Muscle layer of colon (tissue), 2 donors: ENCODE results near the gene GOLGA1.

ENCODE experiments used
- H3K27ac ChIP-seq: one replicate; pipeline ENCODE4 v1.7.0; 2013; ENCODE audit warnings: low read depth, mild to moderate bottlenecking, low read length, moderate library complexity
- H3K27me3 ChIP-seq, 2 donors: one replicate each; pipeline ENCODE4 v1.7.0; 2013; ENCODE audit warnings: low read length in 2 of 2, mild to moderate bottlenecking in 2 of 2; ENCODE audit not compliant: insufficient read depth in 2 of 2, control insufficient read depth in 1 of 2
- H3K36me3 ChIP-seq: one replicate; pipeline ENCODE4 v1.7.0; 2013; ENCODE audit warnings: mild to moderate bottlenecking, low read length; ENCODE audit not compliant: insufficient read depth
- H3K4me1 ChIP-seq: one replicate; pipeline ENCODE4 v1.7.0; 2013; ENCODE audit warnings: mild to moderate bottlenecking, low read length; ENCODE audit not compliant: insufficient read depth
- H3K4me3 ChIP-seq, 2 donors: one replicate each; pipeline ENCODE4 v1.7.0; 2013; ENCODE audit warnings: low read length in 2 of 2, low read depth in 1 of 2, mild to moderate bottlenecking in 1 of 2, moderate library complexity in 1 of 2
- H3K9ac ChIP-seq: one replicate; pipeline ENCODE4 v1.7.0; 2013; ENCODE audit warnings: low read length
- H3K9me3 ChIP-seq: one replicate; pipeline ENCODE4 v1.7.0; 2013; ENCODE audit warnings: mild to moderate bottlenecking, low read length
- donor health status: abdominal sarcoma.
- donor health status: Adenocarcinoma of cecum.

GOLGA1 gene

DNA sequence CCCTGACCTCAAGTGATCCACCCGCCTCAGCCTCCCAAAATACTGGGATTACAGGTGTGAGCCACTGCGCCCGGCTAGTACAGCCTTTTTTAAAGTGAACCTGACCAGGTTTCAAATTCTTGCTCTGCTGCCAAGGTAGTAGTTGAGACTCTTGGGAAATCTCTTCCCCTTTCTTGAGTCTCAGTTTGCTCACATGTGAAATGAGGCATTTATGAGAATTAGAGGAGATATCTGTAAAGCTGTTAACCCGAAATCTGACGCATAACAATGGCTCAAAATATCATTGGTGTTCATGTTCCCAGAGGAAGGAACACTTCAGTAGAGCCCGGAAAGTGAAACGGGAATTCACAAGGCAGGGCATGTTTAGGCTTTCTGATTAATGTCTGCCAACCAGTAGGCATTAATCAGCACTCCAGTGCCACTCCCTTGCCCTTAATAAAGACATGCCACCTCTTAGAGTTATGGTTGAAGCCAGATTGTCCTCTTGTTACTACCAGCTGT lies 77.5 kb downstream of the GOLGA1 start:
- Histone ChIP-seq H3K4me1 (peaks cover 22% of the 10 kb centered on the region), H3K27ac (no peak overlapping the region), H3K27me3 (no peaks in the 10 kb centered on the region), H3K36me3 (peaks cover 20% of the 10 kb centered on the region), H3K9me3 (no peaks in the 10 kb centered on the region), H3K9ac (no peak overlapping the region), H3K4me3 (no peak overlapping the region)

DNA sequence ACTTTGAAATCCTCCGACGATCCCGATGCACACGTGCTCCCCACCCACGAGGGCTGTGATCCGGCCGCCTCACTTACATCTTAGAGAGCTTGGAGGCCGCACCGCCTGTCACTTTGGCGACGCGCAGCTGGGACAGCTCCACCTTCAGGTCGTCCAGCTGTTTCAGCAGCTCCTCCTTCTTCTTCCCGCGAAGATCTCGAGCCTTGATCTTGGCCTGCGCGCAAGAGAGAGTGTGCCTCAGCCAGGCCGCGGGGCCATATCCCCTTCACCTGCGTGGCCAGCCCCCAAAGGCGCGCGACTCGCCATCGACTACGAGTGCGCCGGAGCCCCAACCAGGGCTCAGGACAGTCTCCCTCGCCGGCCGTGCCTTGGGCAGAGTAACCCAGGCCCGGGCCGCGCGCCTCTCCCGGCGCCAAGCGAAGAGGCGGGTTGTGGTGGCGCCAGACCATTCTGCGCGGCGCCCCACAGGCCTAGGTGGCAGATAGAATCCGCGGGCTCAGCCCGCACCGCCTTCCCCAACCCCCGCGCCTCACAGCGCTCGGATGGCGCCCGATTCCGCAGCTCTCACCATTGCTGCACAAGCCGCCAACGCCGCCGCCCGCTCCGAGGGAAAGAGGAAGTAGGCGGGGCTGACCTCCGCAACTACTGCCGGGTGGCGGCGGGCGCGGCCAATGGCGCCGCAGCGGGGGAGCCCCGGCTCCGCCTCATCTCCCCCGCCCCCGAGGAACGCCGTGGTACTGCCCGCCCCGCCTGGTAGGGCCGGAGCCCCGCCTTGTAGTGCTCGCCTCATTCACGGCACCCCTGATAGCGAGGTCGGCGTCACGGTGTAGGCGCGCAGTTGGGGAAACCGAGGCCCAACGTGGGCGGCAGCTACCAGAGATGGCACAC lies 79.3 kb downstream of the GOLGA1 start, which contains the start of the genes ARPC5L and RPL35:
Gene ARPC5L, plus strand, starts transcription at position 789 of the 888 bp plus-strand sequence. CDS start 7,161 bp downstream, outside the sequence.
Gene RPL35, minus strand, starts transcription at position 616 of the 888 bp plus-strand sequence. Its CDS starts 45 bp downstream, at position 571.
- peak within 1 kb of the TSS; percentile 86 for H3K9ac ChIP-seq
- no peaks in the 10 kb centered on the region for H3K27me3 ChIP-seq
- H3K4me1 ChIP-seq: peaks cover 15% of the 10 kb centered on the region
- H3K36me3 ChIP-seq: peaks cover 37% of the 10 kb centered on the region
- peak within 1 kb of the TSS; percentile 84 to 93 for H3K4me3 ChIP-seq
- peak within 1 kb of the TSS; percentile 74 for H3K27ac ChIP-seq
- H3K9me3 ChIP-seq: no peaks in the 10 kb centered on the region

DNA sequence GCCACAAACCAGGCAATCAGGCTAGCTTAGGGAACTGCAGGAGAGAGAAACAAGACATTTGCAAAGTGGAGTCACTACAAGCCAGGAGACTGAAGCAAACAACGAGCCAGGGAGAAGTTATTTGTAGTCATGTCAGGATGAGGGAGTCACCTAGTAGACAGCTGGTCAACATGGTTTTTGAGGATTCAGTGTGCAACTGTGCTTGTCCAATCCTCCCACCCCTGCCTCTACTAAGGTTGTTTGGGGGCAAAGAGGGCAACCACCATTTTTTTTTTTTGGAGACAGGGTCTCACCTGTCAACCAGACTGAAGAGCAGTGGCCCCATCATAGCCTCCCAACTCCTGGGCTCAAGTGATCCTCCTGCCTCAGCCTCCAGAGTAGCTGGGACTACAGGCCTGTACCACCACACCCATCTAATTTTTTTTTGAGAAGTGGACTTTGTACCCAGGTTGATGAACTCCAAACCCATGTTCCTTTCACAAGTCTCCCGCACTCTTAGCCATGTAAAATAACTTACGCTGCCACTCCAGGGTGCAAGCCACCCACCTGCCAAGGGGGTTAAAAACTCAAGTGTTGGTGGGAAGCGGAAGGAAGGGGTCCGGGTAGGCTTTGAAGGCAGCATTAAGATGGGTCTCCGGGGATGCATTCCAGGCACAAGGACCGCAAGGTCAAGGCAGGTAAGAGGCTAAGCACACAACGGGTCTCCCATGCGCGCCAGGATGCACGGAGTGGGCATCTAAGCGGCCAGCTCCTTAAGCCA lies 80.1 kb downstream of the GOLGA1 start:
- no peaks in the 10 kb centered on the region for H3K27me3 ChIP-seq
- H3K36me3 ChIP-seq: peaks cover 37% of the 10 kb centered on the region
- H3K9me3 ChIP-seq: no peaks in the 10 kb centered on the region
- peak overlapping the region; percentile 84 to 93 for H3K4me3 ChIP-seq
- peak overlapping the region; percentile 74 for H3K27ac ChIP-seq
- H3K9ac ChIP-seq: peak overlapping the region; percentile 18
- H3K4me1 ChIP-seq: peaks cover 15% of the 10 kb centered on the region

DNA sequence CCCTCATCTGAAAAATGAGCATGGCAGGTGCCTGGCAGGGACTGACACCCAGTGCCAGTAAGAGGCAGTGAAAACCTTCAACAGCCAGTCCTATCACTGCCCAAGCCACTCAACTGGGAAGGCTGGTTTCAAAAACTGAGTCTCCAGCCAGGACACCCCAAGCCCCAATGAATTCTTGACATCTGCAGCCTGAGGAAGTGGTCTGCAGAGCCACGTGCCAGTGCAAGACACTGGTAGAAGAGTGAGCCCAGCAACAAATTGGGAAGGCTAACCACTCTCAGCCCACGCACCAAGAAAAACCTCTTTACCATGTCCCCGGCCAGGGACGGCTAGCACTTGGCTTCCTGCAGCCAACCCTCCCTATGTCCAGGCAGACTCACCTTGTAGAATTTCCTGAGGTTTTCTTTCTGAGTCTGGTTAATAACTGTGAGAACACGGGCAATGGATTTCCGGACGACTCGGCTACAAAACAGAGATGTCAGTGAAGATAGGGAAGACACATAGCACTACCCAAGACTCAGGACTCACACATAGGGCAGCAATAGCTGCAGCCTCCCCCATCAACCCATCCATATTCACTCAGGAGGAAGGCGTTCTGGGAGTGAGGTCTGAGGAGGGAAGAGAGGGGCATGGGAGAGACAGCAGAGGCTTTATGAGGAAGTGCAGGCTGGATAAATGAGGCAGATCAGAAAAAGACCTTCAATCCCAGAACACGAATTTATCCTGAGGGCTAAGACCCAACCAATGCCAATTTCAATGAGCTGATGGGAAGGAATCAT lies 80.9 kb downstream of the GOLGA1 start:
- Histone ChIP-seq H3K27me3 (no peaks in the 10 kb centered on the region), H3K4me1 (peaks cover 15% of the 10 kb centered on the region), H3K36me3 (peaks cover 37% of the 10 kb centered on the region), H3K27ac (peak overlapping the region; percentile 17), H3K9ac (peak overlapping the region; percentile 18), H3K4me3 (no peak overlapping the region), H3K9me3 (no peaks in the 10 kb centered on the region)

DNA sequence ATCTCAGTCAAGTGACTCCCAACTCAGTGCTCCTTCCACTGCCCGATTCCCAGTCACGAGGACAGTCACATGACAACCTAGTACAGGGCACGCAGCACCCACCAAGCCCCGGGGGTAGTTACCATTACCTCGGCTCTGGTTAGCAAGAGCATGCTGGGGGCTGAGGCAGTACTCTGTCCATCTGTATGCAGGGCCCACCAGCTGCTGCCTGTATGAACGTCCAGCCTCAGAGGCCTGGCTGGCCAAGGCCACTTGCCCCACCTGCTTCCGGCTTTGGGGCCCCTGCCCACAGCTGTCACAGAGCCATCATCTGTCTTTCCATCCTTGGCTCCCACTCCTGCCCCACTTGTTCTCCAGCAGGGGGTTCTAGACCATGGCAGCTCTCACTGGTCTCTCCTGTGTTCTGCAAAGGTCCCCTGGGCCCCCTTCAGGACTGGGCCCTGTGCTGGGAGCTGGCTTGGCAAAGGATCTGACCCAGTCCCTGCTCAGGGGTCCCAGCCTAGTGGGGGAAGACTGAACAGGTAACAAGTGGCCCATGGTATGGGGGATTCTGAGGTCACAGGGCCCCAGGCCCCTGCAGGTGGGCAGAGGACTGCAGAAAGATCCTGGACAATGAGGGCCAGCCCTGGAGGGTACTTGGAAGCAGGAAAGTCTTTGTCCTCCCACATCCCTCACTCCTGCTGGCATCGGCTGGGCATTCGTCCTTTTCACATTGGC lies 82.4 kb downstream of the GOLGA1 start:
- Histone ChIP-seq H3K4me1 (peaks cover 18% of the 10 kb centered on the region), H3K9ac (peak overlapping the region; percentile 13), H3K27me3 (no peaks in the 10 kb centered on the region), H3K9me3 (no peaks in the 10 kb centered on the region), H3K36me3 (peaks cover 37% of the 10 kb centered on the region), H3K4me3 (no peak overlapping the region), H3K27ac (no peak overlapping the region)

DNA sequence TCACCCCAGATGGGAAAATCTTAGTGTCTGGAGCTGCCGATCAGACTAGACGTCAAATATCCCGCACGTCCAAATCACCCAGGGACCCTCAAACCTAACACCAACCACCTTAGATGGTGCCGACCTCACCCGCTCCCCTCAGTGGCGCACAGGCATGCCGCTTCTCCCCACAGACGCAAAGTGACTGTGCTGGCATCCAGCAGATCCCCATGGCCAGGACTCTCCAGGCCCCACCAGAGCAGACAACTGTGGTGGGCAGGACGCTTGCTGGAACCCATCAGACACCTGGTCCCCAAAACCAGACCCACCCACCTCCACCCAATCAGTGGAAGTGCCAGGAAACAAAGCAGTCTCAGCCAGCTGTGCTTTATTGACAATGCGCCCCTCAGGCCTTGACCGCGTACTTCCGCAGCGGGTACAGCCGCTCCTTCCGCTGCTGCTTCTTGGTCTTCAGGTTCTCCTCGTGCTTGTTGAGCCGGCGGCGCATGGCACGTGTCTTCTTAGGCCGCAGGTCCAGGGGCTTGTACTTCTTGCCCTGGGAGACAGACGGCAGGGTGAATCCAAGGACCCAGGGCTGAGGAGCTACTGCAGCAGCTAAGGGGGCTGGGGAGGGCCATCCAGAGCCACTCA lies 83.2 kb downstream of the GOLGA1 start:
- Histone ChIP-seq H3K9ac (no peak overlapping the region), H3K4me1 (peaks cover 22% of the 10 kb centered on the region), H3K4me3 (no peak overlapping the region), H3K36me3 (peaks cover 37% of the 10 kb centered on the region), H3K27ac (no peak overlapping the region), H3K9me3 (no peaks in the 10 kb centered on the region), H3K27me3 (no peaks in the 10 kb centered on the region)

DNA sequence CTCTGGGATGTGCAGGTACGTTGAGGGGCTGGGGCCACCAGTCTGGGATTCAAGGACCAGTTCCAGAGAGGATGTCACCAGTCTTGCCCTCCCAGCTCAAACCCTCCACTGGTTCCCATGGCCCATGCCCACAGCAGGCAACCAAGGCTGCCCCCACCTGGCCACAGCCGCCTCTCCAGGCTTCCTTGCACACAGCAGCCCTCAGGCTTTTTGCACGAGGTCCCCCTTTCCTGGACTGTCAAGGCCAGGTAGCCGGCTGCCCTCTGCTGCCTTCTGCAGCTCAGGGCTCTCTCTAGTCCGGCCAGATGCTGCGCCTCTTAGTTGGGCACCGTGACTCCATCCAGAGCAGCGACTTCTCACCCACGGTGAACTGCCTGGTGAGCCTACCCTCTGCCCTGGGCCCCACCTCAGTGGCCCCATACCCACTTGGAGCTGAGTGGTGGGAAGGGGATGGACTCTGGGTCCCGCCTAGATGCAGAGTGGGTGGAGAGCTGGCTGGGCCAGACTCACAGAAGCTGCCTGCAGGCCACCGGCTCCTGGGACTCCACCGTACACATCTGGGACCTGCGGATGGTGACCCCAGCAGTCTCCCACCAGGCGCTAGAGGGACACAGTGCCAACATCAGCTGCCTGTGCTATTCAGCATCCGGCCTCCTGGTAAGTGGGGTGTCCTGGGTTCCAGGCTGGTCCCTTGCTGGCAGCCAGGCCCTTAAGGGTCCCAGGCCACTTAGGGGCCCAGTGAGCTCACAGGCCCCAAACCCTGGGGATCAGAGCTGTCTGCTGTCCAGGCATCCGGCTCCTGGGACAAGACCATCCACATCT lies 84.7 kb downstream of the GOLGA1 start:
- Histone ChIP-seq H3K27ac (no peak overlapping the region), H3K9me3 (no peaks in the 10 kb centered on the region), H3K4me1 (peaks cover 26% of the 10 kb centered on the region), H3K27me3 (no peaks in the 10 kb centered on the region), H3K4me3 (no peak overlapping the region), H3K36me3 (peaks cover 37% of the 10 kb centered on the region), H3K9ac (no peak overlapping the region)

DNA sequence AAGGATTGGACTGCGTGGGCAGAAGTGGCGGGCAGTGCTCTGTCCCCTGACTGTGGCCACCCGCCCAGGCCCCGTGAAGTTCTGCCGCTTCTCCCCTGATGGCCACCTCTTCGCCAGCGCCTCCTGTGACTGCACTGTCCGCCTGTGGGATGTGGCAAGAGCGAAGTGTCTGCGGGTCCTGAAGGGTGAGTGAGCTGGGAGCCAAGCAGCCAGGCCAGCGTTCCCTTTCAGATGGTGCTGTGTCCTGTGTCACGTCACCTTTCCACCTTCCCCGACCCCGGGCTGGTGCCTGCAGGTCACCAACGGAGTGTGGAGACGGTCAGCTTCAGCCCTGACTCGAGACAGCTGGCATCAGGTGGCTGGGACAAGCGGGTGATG lies 85.3 kb downstream of the GOLGA1 start:
- no peaks in the 10 kb centered on the region for H3K27me3 ChIP-seq
- peaks cover 20% of the 10 kb centered on the region for H3K4me1 ChIP-seq
- H3K9ac ChIP-seq: no peak overlapping the region
- H3K36me3 ChIP-seq: peaks cover 37% of the 10 kb centered on the region
- H3K27ac ChIP-seq: no peak overlapping the region
- no peaks in the 10 kb centered on the region for H3K9me3 ChIP-seq
- H3K4me3 ChIP-seq: no peak overlapping the region

DNA sequence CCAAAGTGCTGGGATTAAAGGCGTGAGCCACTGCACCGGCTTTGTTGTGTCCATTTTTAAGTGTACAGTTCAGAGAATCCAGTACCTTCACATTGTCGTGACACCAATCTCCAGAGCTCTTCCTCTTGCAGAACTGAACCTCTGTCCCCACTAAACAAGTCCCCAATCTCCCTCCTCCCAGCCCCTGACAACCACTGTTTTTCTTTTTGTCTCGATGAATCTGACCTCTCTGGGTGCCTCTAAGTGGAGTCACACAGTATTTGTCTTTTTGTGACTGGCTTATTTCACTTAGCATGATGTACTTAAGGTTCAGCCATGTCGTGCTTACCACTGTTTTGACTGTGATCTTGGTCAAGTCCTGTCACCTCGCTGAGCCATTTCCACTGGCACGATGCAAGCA lies 86.1 kb downstream of the GOLGA1 start:
- H3K9ac ChIP-seq: no peak overlapping the region
- H3K4me1 ChIP-seq: peaks cover 13% of the 10 kb centered on the region
- peaks cover 31% of the 10 kb centered on the region for H3K36me3 ChIP-seq
- no peak overlapping the region for H3K27ac ChIP-seq
- H3K9me3 ChIP-seq: no peaks in the 10 kb centered on the region
- H3K27me3 ChIP-seq: no peaks in the 10 kb centered on the region
- H3K4me3 ChIP-seq: no peak overlapping the region
